Hippocampal formation (tissue), 2 donors: Measurements from ENCODE around the gene KRTAP4-7.
"Not testable (repeated sequence)": the region's sequence is repeated elsewhere in the genome, so short reads cannot be mapped to it uniquely, and the experiment has no call there.

Experiments used
- DNase-seq, 2 donors: peaks; one replicate each; lab custom pipeline; 2025; lab: John Stamatoyannopoulos, UW

Gene KRTAP4-7

GRCh38 chr17:41108728-41109386 lies 24.9 kb downstream of the KRTAP4-7 start:
- DNase-seq = not testable (repeated sequence)

GRCh38 chr17:41111151-41111885 lies 27.4 kb downstream of the KRTAP4-7 start:
- no peak for DNase-seq

GRCh38 chr17:41116297-41116696 lies 32.3 kb downstream of the KRTAP4-7 start:
- no peak for DNase-seq

GRCh38 chr17:41117846-41118386 lies 34.0 kb downstream of the KRTAP4-7 start, which contains the start of gene KRTAP4-11:
Gene KRTAP4-11, minus strand, starts transcription at chr17:41118373. Its CDS starts 58 bp downstream, at chr17:41118315.
- not testable (repeated sequence) for DNase-seq

- DNase-seq = no peak
These were observed 34.8 kb downstream of the KRTAP4-7 start for GRCh38 chr17:41118721-41119120.

GRCh38 chr17:41119696-41120690 lies 36.0 kb downstream of the KRTAP4-7 start:
- not testable (repeated sequence) for DNase-seq

GRCh38 chr17:41121742-41122141 lies 37.8 kb downstream of the KRTAP4-7 start:
- DNase-seq = no peak

- DNase-seq = not testable (repeated sequence)
These were observed 39.5 kb downstream of the KRTAP4-7 start for GRCh38 chr17:41123292-41123990.

- not testable (repeated sequence) for DNase-seq
These were observed 40.0 kb downstream of the KRTAP4-7 start, which contains the start of gene KRTAP4-12 for GRCh38 chr17:41123991-41124371. Gene KRTAP4-12, minus strand, starts transcription at chr17:41124182. Its CDS starts 60 bp downstream, at chr17:41124122.

- DNase-seq = no peak
These were observed 41.1 kb downstream of the KRTAP4-7 start for GRCh38 chr17:41125064-41125463.

GRCh38 chr17:41126412-41126811 lies 42.5 kb downstream of the KRTAP4-7 start:
- no peak for DNase-seq

- DNase-seq = no peak
These were observed 43.4 kb downstream of the KRTAP4-7 start for GRCh38 chr17:41127371-41127770.

- DNase-seq = no peak
These were observed 48.0 kb downstream of the KRTAP4-7 start for GRCh38 chr17:41131979-41132378.

GRCh38 chr17:41133880-41134735 lies 50.2 kb downstream of the KRTAP4-7 start:
- no peak for DNase-seq
